Stimulated activated CD4-positive, alpha-beta T cell treated with anti-CD3 and anti-CD28 coated beads, Interleukin-2, amount 100 ng/mL, for 24 hours (primary cell): ENCODE results near the gene NEK7.
A peak's percentile ranks its signal among the peaks of the same experiment; 100 is the strongest.
"Not testable (repeated sequence)": the region's sequence is repeated elsewhere in the genome, so short reads cannot be mapped to it uniquely, and the experiment has no call there.

Experiments
- DNase-seq, 2 donors: peaks; one replicate each; pipeline ENCODE4 v3.0.0-alpha.2; 2020

NEK7 gene

DNA sequence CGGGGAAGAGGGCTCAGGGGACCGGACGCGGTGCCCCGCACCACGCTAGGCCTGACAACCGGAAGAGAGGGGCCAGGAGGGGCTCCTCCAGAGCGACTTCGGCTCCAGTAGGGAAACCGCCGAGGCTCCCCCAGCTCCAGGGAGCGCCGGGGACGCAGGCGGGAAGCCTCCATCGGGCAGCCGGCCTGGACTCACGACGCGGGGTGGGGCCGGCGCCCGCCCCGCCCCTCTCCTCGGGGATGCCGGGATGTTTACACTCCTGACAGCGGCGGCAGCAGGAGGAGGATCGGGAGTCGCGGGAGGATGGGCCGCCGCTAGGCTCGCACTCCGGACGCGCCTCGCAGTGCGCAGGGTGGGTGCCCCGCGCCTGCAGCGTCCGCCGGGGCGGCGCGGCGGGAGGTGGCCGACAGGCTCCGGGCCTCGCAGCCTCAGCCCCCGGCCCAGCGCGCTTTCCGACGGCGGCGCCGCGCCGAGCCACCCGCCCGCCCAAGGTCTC is at the start of gene NEK7:
TSS of gene NEK7 (plus strand) at position 254 of the 496 bp plus-strand sequence. CDS start 75,583 bp downstream, outside the sequence.
- DNase-seq = peak; percentile 72 to 77

DNA sequence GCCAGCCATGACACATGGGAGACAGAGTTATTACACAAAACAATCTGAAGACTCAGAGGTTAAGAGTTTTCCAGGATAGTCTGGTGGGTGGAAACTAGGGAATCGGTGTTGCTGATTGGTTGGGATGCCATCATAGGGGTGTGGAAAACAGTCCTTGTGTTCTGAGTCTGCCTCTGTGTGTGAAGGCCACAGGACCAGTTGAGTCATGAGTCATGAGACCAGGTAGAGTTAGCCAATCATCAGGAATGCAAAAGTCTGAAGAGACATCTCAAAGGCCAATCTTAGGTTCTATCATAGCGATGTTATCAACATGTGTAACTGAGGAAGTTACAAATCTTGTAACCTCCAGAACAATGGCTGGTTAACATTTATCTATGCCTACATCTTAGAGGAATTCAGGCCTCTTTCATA is 49.7 kb upstream of the NEK7 start:
- no peak for DNase-seq

DNA sequence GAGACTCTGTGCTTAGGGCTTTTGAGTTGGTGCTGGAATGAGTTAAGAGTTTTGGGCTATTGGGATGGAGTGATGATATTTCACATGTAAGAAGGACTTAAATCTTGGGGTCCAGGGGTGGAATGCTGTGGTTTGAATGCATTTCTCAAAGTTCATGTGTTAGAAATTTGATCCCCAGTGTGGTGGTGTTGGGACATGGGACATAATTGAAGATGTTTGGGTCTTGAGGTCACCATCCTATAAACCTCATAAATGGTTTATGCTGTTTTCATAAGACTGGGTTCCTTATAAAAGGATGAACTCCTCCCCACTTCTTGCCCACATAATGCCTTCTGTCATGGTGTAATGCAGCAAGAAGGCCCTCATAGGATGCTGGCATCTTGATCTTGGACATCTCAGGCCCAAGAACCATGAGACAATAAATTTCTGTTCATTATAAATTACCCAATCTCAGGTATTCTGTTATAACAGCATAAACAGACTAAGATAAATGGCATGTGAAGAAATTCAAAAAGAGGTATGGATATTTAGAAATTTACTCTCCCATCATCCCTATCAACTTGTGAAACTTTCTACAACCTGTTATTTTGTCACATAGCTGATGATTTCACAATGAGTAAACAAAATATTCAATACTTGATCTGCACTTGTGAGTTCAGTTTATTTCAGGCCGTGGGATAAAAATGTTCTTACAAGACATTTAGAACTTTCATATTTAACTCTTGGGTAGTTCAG is 48.0 kb upstream of the NEK7 start:
- no peak for DNase-seq

DNA sequence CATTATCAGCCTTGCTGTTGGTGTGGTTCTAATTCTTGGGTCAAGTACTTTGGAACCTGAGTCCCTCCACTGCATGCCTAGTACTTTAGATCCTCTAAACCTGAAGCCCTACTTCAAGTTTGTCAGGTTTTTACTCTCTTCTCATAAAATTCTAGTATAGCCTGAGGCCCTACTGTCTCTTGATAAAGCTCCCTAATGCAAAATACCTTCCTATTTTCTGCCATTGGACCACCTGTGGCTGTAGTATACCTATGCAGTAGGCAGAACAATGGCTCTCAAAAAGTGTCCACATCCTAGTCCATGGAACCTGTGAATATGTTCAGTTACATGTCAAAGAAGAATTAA is 47.5 kb upstream of the NEK7 start:
- no peak for DNase-seq

DNA sequence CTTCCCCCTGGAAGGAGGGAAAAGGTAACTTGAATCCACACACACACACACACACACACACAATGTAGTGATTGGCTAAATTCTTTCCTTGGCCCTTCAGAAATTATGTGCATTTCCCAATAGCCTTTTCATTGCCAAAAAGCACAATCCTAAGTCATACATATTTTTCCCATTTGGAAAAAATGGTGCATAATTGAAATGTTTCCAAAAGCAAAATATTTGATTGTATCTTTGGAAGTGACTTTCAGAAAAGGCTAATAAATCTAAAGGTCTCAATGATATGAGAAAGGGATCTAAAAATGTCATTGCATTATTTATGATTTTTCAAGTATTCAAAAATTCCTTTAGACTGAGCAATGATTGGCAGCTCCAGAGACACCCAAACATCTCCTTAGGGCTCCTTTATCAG is 43.5 kb upstream of the NEK7 start:
- DNase-seq = no peak

DNA sequence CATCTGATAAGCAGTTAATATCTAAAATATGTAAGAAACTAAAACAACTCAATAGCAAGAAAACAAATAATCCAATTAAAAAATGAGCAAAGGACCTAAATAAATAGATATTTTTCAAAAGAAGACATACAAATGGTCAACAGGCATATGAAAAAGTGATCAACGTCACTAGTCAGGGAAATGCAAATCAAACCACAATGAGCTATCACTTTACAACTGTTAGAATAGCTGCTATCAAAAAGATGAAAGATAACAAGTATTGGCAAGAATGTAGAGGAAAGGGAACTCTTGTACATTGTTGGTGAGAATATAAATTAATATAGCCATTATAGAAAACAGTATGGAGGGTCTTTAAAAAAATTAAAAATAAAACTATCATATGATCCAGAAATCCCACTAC is 40.7 kb upstream of the NEK7 start:
- no peak for DNase-seq

DNA sequence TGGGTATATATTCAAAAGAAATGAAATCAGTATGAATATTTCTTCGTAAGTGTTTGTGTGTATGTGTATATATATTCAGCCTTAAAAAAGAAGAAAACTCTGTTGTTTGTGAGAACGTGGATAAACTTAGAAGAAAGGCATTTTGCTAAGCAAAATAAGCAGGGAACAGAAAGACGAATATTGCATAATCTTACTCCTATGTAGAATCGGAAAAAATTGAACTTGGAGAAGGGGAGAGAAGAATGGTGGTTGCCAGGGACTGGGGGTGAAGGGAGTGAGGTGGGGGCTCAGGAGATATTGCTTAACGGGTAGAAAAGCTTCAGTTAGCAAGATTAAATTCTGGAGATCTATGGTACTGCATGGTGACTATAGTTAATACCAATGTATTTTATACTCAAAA is 40.3 kb upstream of the NEK7 start:
- DNase-seq = no peak

DNA sequence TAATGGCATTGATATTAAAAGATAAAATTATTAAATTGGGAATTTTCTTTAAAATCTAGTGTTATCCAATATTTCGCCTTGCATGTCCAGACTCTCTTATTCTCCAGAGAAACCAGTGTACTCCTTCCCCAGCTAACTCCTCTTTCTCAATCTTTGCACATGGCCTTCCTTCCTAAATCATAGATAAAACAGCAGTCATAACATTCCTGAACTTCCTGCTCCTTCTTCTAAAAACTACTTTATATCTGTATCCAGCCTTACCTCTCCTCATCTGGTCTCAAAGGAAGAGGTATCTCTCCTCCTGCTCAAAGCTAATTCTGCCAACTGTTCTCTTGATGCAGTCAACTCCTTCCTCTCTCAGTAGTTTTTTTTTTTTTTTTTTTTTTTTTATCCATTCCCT is 39.5 kb upstream of the NEK7 start:
- DNase-seq = no peak

DNA sequence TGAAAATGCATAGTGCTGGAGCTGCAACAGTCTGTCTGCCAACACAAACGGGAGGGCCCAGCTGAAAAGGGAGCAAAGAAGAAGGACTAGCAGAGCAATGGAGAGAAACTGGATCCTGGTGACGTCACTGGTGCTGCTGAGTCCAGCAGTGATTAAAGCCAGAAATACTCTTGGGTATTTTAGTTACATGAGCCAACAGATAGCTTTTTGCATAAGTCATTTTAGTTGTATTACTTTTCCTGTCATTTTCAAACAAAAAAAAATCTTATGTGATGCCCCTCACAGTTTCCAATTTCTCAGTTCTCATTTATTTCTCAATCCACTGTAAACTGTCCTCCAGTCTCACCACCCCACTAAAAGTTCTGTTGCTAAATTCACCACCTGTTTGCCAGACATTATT is 38.7 kb upstream of the NEK7 start:
- DNase-seq = no peak

DNA sequence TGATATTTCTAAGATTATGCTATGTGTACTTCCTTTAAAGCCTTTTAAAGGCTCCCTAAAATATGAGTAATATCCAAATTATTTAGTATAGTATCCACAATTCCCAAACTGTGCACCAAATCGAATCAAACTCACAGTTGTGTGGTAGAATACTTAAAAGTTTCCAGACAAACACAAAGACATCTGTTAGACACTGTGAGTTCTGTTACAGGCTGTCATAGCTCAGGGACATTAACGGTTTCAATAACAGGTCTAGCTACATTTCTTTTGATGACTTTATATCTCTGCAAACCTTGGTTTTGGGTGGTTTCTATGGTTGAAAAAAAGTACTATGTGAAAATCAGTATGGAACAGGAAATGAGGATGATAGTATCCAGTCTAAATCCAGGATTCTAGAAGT is 36.9 kb upstream of the NEK7 start:
- no peak for DNase-seq

DNA sequence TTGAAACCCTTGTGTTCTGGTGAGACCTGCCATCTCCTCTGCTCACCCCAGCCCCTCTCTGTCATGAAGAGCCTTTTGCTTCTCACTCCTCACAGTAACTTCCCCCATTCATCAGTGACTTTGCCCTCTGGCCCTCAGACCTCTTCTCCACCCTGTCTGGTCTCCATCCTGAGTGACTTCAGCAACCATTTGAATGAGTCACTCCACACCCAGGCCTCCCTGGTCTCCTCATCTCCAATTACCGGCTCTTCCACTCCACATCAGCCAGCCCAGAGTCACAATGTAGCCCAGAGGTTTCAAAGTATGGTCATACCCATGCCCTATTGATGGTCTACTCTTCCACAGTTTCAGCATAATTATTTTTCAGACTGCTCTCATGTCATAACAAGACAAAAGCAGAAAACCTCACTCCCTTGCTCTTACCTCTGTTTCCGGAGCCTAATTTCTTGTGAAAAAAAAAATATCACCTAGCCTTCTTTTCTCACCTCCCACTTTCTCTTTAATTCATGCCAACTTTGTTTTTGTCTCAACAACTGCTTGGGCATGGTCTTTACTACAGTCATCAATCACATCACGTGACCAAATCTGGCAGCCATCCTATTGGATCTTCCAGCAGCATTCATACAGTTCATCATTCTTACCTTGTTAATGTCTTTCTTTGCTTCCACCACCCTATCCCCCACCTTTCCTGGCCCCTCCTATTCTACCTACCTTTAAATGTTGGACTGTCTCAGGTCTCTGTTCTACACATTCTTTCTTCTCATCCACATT is 35.6 kb upstream of the NEK7 start:
- no peak for DNase-seq

DNA sequence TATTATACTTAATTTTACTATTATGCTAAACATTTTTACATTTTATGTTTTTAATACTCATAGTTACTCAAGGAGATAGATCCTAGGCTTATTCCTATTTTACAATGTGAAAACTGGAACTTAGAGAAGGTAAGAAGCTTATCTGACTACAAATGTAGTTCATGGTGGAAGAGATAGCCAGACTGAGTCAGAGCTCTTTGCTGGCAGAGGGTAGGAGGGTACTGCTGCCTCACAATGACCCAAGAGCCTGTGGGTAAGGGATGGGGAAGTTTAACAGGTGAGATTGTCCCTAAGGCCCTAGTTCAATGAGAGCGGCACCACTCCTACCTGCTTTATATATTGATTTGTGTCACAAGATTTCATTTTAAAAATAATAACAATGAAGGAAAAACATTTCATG is 34.1 kb upstream of the NEK7 start:
- no peak for DNase-seq

DNA sequence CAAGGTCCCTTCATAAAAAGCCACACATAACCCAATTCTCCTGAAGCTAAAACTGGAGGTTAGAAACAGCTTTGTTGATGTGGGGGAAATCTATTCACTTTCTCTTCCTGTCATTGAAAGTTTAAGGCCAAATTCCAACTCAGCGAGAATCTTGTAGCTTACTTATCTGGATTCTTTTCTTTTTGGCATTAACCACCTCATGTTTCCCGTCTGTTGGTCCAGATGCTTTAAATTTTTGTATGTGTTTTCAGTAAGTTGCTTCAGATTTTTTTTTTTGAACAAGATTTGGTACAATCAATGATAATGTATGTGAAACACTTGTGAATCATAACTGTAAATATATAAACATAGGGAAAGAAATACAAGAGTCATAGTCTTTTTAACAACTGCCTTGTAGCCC is 33.7 kb upstream of the NEK7 start:
- DNase-seq = no peak

DNA sequence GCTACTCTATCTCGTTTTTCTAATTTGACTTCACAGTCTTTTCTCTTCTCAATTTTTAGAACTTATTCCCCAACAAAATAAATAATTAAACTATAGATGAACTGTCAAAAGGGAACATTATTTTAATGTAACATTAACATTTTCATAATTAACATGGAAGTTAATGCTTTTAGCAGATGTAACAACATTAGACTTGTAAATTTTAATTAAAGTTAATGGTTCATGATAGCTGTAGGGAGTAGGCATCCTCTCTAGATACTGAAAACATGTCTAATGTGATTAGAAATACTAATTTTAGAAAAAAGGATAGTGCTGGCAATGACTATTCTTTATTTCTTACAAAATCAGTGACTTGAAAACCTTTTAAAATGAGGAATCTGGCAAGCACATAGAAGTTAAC is 32.1 kb upstream of the NEK7 start:
- DNase-seq = no peak

DNA sequence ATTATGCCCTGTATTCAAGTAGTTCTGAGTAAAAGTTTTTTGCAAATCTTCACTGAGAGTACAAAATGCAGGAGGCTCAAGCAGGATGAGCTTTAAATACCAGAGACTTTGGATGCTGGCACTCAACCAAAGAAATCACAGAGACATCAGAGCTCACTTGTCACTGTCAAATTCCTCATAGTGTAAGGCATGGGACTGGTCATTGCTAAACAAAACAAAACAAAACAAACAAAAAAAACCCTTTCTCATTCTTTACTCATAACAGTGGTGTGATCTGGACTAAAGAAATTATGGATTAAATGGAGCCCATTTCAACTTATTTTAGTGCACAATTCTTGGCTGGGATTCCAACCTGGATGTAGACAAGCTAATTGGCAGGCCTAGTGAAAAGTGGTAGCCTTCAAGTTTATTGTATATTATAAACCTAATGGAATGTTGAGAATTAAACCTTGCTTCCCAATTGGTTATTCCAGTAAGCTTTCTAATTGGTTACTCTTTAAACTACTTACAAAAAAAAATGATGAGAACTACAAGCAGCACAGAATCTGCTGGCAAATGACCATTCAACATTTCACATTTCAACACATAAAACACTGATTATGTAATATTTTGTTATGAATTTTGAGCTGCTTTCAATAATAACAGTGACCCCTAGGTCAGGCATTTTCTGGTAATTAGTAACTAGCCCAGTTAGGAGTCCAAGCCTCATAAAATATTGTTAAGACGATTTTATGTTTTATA is 30.6 kb upstream of the NEK7 start:
- no peak for DNase-seq

DNA sequence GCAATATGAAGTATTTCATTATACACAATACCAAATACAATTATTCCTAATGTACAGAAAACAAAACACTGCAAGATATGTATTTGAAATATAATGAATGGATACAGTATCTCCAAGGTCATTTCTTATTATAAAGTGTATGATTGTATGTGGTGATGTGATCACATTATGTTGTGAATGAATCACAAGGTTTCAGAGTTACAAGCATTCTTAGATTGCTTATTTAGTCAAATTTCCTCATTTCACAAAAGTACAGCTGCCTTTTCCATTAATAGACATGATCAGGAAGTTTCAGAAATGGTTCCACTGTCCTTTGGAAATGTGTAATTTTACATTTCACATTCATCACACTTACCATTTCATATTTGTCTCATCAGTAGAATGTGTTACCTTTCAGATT is 28.3 kb upstream of the NEK7 start:
- DNase-seq = no peak

DNA sequence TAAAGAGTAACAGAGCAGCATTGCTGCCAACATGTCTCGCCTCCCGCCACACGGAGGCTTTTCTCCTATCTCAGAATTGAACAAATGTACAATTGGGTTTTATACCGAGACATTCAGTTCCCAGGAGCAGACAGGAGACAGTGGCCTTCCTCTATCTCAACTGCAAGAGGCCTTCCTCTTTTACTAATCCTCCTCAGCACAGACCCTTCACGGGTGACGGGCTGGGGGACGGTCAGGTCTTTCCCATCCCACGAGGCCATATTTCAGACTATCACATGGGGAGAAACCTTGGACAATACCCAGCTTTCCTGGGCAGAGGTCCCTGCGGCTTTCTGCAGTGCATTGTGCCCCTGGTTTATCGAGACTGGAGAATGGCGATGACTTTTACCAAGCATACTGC is 26.7 kb upstream of the NEK7 start:
- DNase-seq = not testable (repeated sequence)

DNA sequence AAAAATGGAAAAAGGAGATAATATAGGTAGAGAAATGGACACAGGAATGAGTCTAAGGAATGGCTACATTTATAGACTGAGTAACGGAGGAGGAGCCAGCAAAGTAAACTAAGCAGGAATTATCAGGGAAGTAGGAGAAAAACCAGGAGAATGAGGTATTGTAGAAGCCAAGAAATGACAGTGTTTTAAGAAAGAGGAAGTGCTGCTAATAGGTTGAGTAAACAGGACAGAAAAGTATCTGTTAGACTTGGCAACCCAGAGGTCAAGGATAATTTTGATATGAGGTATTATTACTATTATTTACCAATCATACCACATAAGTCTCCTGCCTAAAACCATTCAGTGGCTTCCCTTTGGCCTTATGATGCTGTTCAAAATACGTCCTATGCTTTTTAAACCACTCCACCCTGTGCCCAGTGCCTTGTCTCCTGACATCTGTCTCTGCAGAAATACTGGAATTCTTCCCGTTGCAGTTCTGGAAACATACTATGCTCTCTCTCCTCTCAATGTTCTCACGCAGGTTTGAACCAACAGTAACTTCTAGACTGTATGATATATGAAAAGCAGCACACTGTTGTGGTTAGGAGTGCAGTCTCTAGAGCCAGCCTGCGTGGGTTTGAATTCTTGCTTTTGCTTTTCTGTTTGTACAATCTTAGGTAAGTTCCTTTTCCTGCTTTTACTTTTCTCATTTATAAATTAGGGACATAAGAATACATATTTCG is 24.6 kb upstream of the NEK7 start:
- DNase-seq = no peak

DNA sequence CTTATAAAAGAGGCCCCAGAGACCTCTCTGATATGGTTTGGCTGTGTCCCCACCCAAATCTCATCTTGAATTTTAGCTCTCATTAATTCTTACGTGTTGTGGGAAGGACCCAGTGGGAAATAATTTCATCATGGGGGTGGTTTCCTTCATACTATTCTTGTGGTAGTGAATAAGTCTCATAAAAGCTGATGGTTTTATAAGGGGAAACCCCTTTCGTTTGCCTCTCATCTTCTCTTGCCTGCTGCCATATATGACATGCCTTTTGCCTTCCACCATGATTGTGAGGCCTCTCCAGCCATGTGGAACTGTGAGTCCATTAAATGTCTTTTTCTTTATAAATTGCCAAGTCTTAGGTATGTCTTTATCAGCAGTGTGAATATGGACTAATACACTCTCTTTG is 22.5 kb upstream of the NEK7 start:
- no peak for DNase-seq

DNA sequence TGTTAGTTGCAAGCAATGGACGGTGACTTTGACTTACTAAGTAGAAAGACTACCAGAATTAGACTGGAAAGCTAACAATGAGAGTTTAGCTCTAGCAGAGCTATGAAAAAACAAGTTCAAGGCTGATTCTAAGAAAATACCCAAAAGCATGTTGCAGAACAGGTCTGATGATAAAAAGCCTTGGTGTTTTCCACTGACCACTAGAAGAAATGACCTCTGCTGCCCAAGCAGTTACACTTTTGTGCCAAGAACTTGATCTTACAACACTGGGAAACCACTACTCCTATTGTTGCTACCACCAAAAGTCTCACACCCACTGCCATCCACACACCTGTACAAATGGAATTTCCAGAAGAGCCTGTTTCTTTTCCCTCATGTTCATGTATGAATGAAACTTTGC is 21.4 kb upstream of the NEK7 start:
- DNase-seq = no peak

DNA sequence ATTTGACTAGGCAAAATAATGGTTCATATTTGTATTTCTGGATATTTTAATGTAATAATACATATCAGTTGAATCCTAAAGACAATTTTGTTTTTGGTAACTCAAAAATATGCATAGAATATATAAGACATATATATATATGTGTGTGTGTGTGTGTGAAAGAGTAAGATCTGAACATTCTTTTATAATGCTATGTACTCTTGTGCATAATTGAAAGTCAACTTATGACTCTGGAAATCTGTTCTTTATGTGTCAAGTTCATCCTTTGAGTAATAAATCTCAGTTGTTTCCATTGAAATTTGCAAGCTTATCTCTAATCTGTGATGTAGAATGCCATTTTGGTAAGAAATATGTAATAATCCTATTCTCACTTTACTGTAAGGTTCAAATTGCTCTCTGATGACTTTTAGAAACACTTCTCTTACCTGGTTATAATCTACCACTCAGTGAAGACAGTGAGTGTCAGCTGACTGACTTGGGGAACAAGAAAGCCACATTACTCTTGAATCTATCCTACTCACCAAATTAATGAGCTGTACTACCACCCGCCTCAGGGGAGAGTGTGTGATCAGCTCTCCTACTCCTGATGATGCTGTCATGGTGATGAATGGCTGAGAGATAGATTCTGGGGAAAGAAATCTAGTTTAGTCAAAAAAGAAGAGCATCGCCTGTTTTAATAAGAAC is 15.0 kb upstream of the NEK7 start:
- no peak for DNase-seq

DNA sequence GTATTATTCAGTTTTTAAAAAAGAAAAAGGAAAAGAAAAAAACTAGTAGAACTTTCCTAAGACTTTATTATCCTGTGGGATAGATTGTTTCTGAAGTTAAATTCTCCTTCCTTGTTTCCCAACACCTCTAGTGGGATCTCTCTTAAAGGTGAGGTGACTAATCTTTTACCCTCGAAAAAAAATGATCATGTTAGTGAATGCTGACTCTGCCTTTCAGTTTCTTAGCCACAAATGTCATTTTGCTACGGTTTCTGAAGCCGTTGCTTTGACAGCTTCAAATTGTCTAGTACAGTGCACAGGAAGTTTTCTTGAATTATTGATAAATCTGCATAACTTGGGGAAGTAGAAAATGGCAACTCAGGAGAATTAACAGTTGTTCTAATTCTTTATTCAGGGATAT is 13.0 kb upstream of the NEK7 start:
- no peak for DNase-seq

DNA sequence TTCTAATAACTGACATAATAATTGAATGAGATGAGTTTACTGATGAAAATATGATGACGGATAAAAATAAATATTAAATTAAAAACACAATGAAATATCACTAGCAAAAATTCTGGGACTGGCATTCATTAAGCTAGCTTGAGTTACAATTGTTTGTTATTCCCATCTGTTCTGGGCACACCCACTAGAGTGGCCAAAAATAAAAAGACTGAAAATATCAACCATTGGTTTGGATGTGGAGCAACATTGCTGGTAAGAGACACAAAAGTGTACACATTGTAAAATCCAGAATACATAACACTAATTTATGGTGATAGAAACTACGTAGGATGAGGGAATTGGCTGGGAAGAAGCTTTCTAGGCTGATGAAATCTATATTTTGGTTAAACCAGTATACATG is 9.6 kb upstream of the NEK7 start:
- no peak for DNase-seq
